ENCODE data around the gene HAUS5.
"Not testable (repeated sequence)": the region's sequence is repeated elsewhere in the genome, so short reads cannot be mapped to it uniquely, and the experiment has no call there.

Gene HAUS5

DNA sequence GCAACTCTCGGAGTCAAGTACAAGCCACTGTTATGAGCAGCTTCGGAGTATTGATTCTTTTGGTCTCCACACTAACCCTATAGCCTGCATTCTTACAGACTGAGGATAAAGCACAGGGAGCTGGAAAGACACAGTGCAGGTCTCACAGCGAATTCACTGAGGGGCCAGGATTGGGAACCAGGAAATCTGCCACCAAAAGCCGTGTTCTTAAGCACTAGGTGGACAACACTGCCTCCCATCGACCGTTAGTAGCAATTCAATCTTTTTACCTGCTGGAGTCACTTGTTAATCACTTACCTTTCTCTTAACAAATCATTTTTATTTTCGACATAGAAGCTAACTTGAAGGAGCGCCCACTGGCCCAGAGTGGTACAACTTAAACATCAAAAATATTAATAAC lies 20.3 kb upstream of the HAUS5 start:
- no peak for TF ChIP-seq ZFX (IDR thresholded peaks at IDR 0.05; ENCODE audit: borderline replicate concordance)
- TF ChIP-seq, protein P1, sequence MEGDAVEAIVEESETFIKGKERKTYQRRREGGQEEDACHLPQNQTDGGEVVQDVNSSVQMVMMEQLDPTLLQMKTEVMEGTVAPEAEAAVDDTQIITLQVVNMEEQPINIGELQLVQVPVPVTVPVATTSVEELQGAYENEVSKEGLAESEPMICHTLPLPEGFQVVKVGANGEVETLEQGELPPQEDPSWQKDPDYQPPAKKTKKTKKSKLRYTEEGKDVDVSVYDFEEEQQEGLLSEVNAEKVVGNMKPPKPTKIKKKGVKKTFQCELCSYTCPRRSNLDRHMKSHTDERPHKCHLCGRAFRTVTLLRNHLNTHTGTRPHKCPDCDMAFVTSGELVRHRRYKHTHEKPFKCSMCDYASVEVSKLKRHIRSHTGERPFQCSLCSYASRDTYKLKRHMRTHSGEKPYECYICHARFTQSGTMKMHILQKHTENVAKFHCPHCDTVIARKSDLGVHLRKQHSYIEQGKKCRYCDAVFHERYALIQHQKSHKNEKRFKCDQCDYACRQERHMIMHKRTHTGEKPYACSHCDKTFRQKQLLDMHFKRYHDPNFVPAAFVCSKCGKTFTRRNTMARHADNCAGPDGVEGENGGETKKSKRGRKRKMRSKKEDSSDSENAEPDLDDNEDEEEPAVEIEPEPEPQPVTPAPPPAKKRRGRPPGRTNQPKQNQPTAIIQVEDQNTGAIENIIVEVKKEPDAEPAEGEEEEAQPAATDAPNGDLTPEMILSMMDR (IDR thresholded peaks at IDR 0.05) = peak; percentile 61
- H3K27ac ChIP-seq = no peak overlapping the region

DNA sequence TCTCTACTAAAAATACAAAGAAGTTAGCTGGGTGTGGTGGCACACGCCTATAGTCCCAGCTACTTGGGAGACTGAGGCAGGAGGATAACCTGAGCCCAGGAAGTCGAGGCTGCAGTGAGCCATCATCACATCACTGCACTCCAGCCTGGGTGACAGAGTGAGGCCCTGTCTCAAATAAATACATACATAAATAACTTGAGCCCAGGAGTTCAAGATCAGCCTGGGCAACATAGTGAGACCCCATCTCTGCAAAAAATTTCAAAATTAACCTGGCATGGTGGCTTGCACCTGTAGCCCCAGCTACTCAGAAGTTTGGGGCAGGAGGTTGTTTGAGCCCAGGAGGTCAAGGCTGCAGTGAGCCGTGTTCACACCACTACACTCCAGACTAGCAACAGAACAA lies 17.5 kb upstream of the HAUS5 start:
- not testable (repeated sequence) for H3K27ac ChIP-seq

DNA sequence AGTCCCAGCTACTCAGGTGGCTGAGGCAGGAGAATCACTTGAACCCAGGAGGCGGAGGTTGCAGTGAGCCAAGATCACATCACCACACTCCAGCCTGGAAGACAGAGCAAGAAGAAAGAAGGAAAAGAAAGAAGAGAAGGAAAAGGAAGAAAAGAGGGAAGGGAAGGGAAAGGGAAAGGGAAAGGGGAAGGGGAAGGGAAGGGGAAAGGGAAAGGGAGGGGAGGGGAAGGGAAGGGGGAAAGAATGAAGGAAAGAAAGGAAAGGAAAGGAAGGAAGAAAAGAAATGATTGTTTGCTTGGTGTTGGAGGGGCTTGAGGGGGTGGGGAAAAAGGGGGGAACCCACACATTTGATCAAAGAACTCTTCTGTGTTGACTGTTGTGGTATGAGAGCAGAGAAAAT lies 16.6 kb upstream of the HAUS5 start:
- no peak overlapping the region for H3K27ac ChIP-seq
- no peak for TF ChIP-seq ZFX (IDR thresholded peaks at IDR 0.05; ENCODE audit: borderline replicate concordance)
- TF ChIP-seq, protein P1 (IDR thresholded peaks at IDR 0.05) = no peak

DNA sequence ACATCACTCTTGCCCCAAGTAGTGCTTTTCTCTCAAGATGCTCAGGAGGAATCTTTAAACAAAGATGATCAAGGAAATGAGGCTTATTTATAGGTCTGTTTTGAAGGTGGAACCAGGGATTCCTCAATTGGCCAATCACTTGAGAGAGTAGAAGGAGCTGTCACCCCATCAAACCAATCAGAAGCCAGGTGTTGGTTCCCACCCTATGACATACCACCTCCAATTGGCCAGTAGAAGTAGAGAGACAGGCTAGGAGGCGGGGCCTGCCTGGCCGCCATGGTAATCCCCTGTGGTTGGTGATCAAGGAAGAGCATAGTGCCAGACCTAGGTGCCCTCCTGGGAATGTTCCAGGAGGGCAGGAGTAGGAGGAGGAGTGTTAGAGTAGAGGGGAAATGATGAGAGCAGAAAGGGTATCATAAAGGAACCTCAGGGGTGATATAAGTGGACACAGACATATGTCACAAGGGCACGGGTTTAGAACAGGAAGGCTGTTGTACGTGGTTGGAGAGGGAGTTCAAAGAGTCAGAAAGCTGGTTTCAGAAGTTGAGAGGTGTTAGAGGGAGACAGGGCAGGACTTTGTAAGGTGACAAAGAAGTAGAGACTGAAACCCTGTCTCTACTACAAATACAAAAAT lies 16.1 kb upstream of the HAUS5 start:
- no peak overlapping the region for H3K27ac ChIP-seq
- TF ChIP-seq, protein P1 (IDR thresholded peaks at IDR 0.05) = no peak
- no peak for TF ChIP-seq ZFX (IDR thresholded peaks at IDR 0.05; ENCODE audit: borderline replicate concordance)

DNA sequence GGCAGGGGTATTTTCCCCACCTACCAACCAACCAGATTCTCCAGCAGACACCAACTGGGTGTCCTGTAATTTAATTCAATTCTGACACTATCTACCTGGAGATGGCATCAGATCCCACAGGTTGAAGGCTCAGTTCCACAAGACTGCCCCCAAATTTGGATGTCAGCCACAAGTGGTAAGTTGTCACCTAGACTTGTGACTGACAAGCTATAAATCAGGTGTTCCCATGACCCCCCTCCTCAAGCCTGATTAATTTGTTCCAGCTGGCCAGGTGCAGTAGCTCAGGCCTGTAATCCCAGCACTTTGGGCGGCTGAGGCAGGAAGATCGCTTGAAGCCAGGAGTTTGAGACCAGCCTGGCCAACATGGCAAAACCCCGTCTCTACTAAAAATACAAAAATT lies 10.6 kb upstream of the HAUS5 start:
- TF ChIP-seq ZFX (IDR thresholded peaks at IDR 0.05; ENCODE audit: borderline replicate concordance) = no peak
- TF ChIP-seq, protein P1 (IDR thresholded peaks at IDR 0.05) = no peak
- no peak overlapping the region for H3K27ac ChIP-seq

DNA sequence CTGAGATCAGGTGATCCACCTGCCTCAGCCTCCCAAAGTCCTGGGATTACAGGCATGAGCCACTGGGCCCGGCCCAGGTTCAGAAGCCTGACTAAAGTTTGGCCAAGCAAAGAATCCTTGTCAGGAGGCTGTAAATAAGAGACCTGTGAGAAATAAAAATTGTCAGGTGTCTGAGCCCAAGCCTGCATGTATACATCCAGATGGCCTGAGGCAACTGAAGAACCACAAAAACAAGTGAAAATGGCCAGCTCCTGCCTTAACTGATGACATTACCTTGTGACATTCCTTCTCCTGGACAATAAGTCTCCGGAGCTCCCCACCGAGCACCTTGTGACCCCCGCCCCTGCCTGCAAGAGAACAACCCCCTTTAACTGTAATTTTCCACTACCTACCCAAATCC lies 8.1 kb upstream of the HAUS5 start:
- not testable (repeated sequence) for H3K27ac ChIP-seq

DNA sequence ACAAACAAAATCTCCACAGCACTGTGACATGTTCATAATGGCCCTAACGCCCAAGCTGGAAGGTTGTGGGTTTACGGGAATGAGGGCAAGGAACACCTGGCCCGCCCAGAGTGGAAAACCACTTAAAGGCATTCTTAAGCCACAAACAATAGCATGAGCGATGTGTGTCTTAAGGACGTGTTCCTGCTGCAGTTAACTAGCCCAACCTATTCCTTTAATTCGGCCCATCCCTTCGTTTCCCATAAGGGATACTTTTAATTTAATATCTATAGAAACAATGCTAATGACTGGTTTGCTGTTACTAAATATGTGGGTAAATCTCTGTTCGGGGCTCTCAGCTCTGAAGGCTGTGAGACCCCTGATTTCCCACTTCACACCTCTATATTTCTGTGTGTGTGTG lies 5.4 kb upstream of the HAUS5 start:
- not testable (repeated sequence) for H3K27ac ChIP-seq

DNA sequence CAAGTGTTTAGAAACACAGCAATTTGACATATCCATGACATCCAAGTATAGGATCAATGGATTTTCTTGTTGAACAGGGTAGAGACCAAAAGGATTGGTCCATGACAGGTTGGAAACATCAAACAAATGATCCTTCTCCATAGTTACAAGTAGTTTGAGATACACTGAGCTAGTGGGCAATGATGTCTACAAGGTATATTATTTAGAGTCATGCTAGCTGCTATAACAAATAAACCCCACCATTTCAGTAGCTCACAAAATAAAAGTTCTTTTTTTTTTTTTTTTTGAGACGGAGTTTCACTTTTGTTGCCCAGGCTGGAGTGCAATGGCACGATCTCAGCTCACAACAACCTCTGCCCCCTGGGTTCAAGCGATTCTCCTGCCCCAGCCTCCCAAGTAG lies 4.9 kb upstream of the HAUS5 start:
- TF ChIP-seq, protein P1 (IDR thresholded peaks at IDR 0.05) = no peak
- TF ChIP-seq ZFX (IDR thresholded peaks at IDR 0.05; ENCODE audit: borderline replicate concordance) = no peak
- no peak overlapping the region for H3K27ac ChIP-seq

DNA sequence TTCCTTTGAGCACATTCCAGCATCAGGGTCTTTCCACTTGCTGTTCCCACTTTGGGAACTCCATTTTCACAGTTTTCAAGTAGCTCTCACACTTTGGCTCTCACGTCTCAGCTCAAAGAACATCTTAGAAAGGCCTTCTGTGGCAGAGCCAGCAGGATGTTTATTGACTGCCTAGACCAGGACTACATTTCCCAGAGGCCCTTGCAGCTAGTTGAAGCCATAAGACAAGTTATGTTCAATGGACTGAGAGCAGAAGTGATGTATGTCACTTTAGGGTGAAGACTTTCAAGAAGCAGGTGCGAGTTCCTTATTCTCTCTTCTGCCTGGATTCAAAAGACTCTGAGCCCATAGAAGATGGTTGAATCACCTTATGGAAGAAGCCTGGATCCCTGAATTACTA lies 4.3 kb upstream of the HAUS5 start:
- TF ChIP-seq ZFX (IDR thresholded peaks at IDR 0.05; ENCODE audit: borderline replicate concordance) = no peak
- TF ChIP-seq, protein P1 (IDR thresholded peaks at IDR 0.05) = no peak
- H3K27ac ChIP-seq = no peak overlapping the region

Data from 22Rv1 (cell line).